Naive thymus-derived CD4-positive, alpha-beta T cell (primary cell): ENCODE data around the gene FNDC1. TPM values are rescaled to one million over a fixed set of nuclear protein-coding genes. Genes with fewer than 3 reads are reported as not detected.

ENCODE experiments used
- ATAC-seq: fragments of 150-1000 bp; cut with Tn5 transposase; 2 replicates; pipeline ENCODE4 v1.10.0; 2021; ENCODE audit warnings: mild to moderate bottlenecking, moderate library complexity
- CTCF ChIA-PET: fragments of 350-600 bp; sonication (Branson Sonifier 250); formaldehyde crosslinking; loops from one replicate; lab custom pipeline; 2021; ENCODE audit warnings: antibody characterized with exemption; lab: Charles Lee
- POLR2A ChIA-PET: fragments of 350-600 bp; sonication (Branson Sonifier 250); formaldehyde crosslinking; loops from one replicate; lab custom pipeline; 2021; ENCODE audit warnings: antibody characterized with exemption, inconsistent platforms; lab: Charles Lee
- DNase-seq, 9 donors: peaks; one replicate each; pipeline versions ENCODE4 v3.0.0 to v3.0.0-alpha.2; 2020 to 2022; ENCODE audit warnings: mixed read lengths in 1 of 9
- H3K27ac ChIP-seq: one replicate; pipeline ENCODE4 v1.7.0; 2013; ENCODE audit warnings: mild to moderate bottlenecking, low read depth, low read length, moderate library complexity
- H3K27me3 ChIP-seq, 2 donors: one replicate each; pipeline ENCODE4 v1.7.0; 2013; ENCODE audit warnings: low read length in 2 of 2, mild to moderate bottlenecking in 2 of 2, moderate library complexity in 2 of 2; ENCODE audit not compliant: control insufficient read depth in 2 of 2, insufficient read depth in 2 of 2
- H3K36me3 ChIP-seq, 3 experiments: 1 replicate in 2 of 3; 2 replicates in 1 of 3; pipeline ENCODE4 v1.7.0; 2013; ENCODE audit warnings: low read length in 3 of 3, mild to moderate bottlenecking in 3 of 3, moderate library complexity in 1 of 3; ENCODE audit not compliant: insufficient read depth in 3 of 3, control insufficient read depth in 2 of 3
- H3K4me1 ChIP-seq, 2 donors: one replicate each; pipeline ENCODE4 v1.7.0; 2013; ENCODE audit warnings: low read length in 2 of 2, mild to moderate bottlenecking in 2 of 2, moderate library complexity in 1 of 2; ENCODE audit not compliant: control insufficient read depth in 2 of 2, insufficient read depth in 2 of 2
- H3K4me3 ChIP-seq: 2 replicates; pipeline ENCODE4 v1.7.0; 2013; ENCODE audit warnings: mild to moderate bottlenecking, low read length
- H3K9me3 ChIP-seq, 3 experiments: 1 replicate in 2 of 3; 2 replicates in 1 of 3; pipeline ENCODE4 v1.7.0; 2013; ENCODE audit warnings: low read length in 3 of 3; ENCODE audit not compliant: control insufficient read depth in 2 of 3
- H3K27ac Mint-ChIP-seq, 9 donors: one replicate each; pipeline ENCODE4 v1.8.0; 2020 to 2022; ENCODE audit warnings: mixed read lengths in 9 of 9, mild to moderate bottlenecking in 8 of 9, moderate library complexity in 5 of 9, inconsistent platforms in 2 of 9
- H3K27me3 Mint-ChIP-seq, 5 donors: one replicate each; pipeline ENCODE4 v1.8.0; 2021 to 2022; ENCODE audit warnings: mixed read lengths in 5 of 5, mild to moderate bottlenecking in 1 of 5
- H3K36me3 Mint-ChIP-seq, 5 donors: one replicate each; pipeline ENCODE4 v1.8.0; 2020 to 2022; ENCODE audit warnings: mixed read lengths in 5 of 5, mild to moderate bottlenecking in 3 of 5, inconsistent platforms in 1 of 5
- H3K4me1 Mint-ChIP-seq, 7 donors: one replicate each; pipeline ENCODE4 v1.8.0; 2020 to 2022; ENCODE audit warnings: mixed read lengths in 7 of 7, mild to moderate bottlenecking in 3 of 7, inconsistent platforms in 1 of 7
- H3K4me3 Mint-ChIP-seq, 10 donors: one replicate each; pipeline ENCODE4 v1.8.0; 2020 to 2022; ENCODE audit warnings: mild to moderate bottlenecking in 10 of 10, mixed read lengths in 10 of 10, moderate library complexity in 6 of 10, inconsistent platforms in 2 of 10
- H3K9me3 Mint-ChIP-seq, 11 donors: one replicate each; pipeline ENCODE4 v1.8.0; 2020 to 2022; ENCODE audit warnings: mixed read lengths in 11 of 11, mild to moderate bottlenecking in 4 of 11, inconsistent platforms in 1 of 11, moderate library complexity in 1 of 11
- intact Hi-C, 2 donors: fragments of 100-400 bp; cut with micrococcal nuclease; formaldehyde crosslinking; loops; one replicate each; pipeline ENCODE4 v1.15.1; 2023
- polyA plus RNA-seq, 2 donors: library from polyadenylated mRNA; unstranded; fragments of 300-500 nt; fragmentation: Illumina TruSeq; gene quantifications; one replicate each; pipeline ENCODE4 v1.2.3, GENCODE V29; 2021
- total RNA-seq, 6 experiments: library from RNA in 5 of 6; stranded (reverse) in 5 of 6; gene quantifications; 1 replicate in 5 of 6; 2 replicates in 1 of 6; pipeline ENCODE4 v1.2.3 and lab custom pipeline; 2021 to 2026

The FNDC1 gene
- total and polyA plus RNA-seq, 7 experiments from 2014 or later: not detected

GRCh38 chr6:159301810-159302593 is 132.8 kb downstream of the FNDC1 start:
- POLR2A ChIA-PET: no interaction called here
- H3K27ac Mint-ChIP-seq: no peak overlapping the region
- no peak overlapping the region for H3K4me3 Mint-ChIP-seq
- H3K36me3 Mint-ChIP-seq: no peaks in the 10 kb centered on the region
- Histone ChIP-seq H3K9me3 (no peaks in the 10 kb centered on the region), H3K27ac (no peak overlapping the region), H3K4me3 (no peak overlapping the region), H3K36me3 (no peaks in the 10 kb centered on the region), H3K27me3 (no peaks in the 10 kb centered on the region), H3K4me1 (no peaks in the 10 kb centered on the region)
- DNase-seq: no peak
- H3K9me3 Mint-ChIP-seq: peaks cover 0 to 3% (median 0%) of the 10 kb centered on the region in 11 donors
- ATAC-seq: no peak
- CTCF ChIA-PET: no interaction called here
- H3K4me1 Mint-ChIP-seq: no peaks in the 10 kb centered on the region
- peaks cover 10 to 53% (median 34%) of the 10 kb centered on the region in 5 donors for H3K27me3 Mint-ChIP-seq
- intact Hi-C loops: no loop called here

- ATAC-seq (no peak), DNase-seq (no peak)
- H3K27me3 Mint-ChIP-seq: peaks cover 10 to 47% (median 34%) of the 10 kb centered on the region in 5 donors
- Histone ChIP-seq H3K9me3 (no peaks in the 10 kb centered on the region), H3K4me1 (no peaks in the 10 kb centered on the region), H3K36me3 (no peaks in the 10 kb centered on the region), H3K4me3 (no peak overlapping the region), H3K27me3 (no peaks in the 10 kb centered on the region), H3K27ac (no peak overlapping the region)
- intact Hi-C loops: no loop called here
- H3K4me1 Mint-ChIP-seq: no peaks in the 10 kb centered on the region
- ChIA-PET CTCF (no interaction called here), POLR2A (no interaction called here)
- no peak overlapping the region for H3K4me3 Mint-ChIP-seq
- peaks cover 0 to 3% (median 0%) of the 10 kb centered on the region in 11 donors for H3K9me3 Mint-ChIP-seq
- no peaks in the 10 kb centered on the region for H3K36me3 Mint-ChIP-seq
- H3K27ac Mint-ChIP-seq: no peak overlapping the region
These were observed 133.4 kb downstream of the FNDC1 start for GRCh38 chr6:159302594-159302992.

GRCh38 chr6:159303159-159303558 is 134.0 kb downstream of the FNDC1 start:
- H3K36me3 ChIP-seq: no peaks in the 10 kb centered on the region
- Mint-ChIP-seq H3K27ac (no peak overlapping the region), H3K9me3 (peaks cover 0 to 3% (median 0%) of the 10 kb centered on the region in 11 donors), H3K4me3 (no peak overlapping the region), H3K36me3 (no peaks in the 10 kb centered on the region), H3K4me1 (no peaks in the 10 kb centered on the region), H3K27me3 (peaks cover 8 to 42% (median 34%) of the 10 kb centered on the region in 5 donors)
- no peak overlapping the region for H3K27ac ChIP-seq
- no peaks in the 10 kb centered on the region for H3K27me3 ChIP-seq
- DNase-seq (no peak), ATAC-seq (no peak)
- H3K4me3 ChIP-seq: no peak overlapping the region
- ChIA-PET POLR2A (no interaction called here), CTCF (no interaction called here)
- intact Hi-C loops: no loop called here
- H3K9me3 ChIP-seq: no peaks in the 10 kb centered on the region
- H3K4me1 ChIP-seq: no peaks in the 10 kb centered on the region

- peaks cover 9 to 38% (median 30%) of the 10 kb centered on the region in 5 donors for H3K27me3 Mint-ChIP-seq
- DNase-seq (no peak), ATAC-seq (no peak)
- CTCF ChIA-PET: no interaction called here
- Histone ChIP-seq H3K27me3 (no peaks in the 10 kb centered on the region), H3K4me3 (no peak overlapping the region), H3K27ac (no peak overlapping the region), H3K9me3 (no peaks in the 10 kb centered on the region), H3K4me1 (no peaks in the 10 kb centered on the region), H3K36me3 (no peaks in the 10 kb centered on the region)
- intact Hi-C loops: no loop called here
- H3K4me1 Mint-ChIP-seq: no peaks in the 10 kb centered on the region
- H3K27ac Mint-ChIP-seq: no peak overlapping the region
- no peak overlapping the region for H3K4me3 Mint-ChIP-seq
- no peaks in the 10 kb centered on the region for H3K36me3 Mint-ChIP-seq
- POLR2A ChIA-PET: no interaction called here
- peaks cover 0 to 3% (median 0%) of the 10 kb centered on the region in 11 donors for H3K9me3 Mint-ChIP-seq
These were observed 134.6 kb downstream of the FNDC1 start for GRCh38 chr6:159303784-159304183.

GRCh38 chr6:159304641-159305040 is 135.4 kb downstream of the FNDC1 start:
- DNase-seq (no peak), ATAC-seq (no peak)
- Histone ChIP-seq H3K9me3 (no peaks in the 10 kb centered on the region), H3K27me3 (no peaks in the 10 kb centered on the region), H3K36me3 (no peaks in the 10 kb centered on the region), H3K27ac (no peak overlapping the region), H3K4me3 (no peak overlapping the region), H3K4me1 (no peaks in the 10 kb centered on the region)
- POLR2A ChIA-PET: no interaction called here
- Mint-ChIP-seq H3K36me3 (no peaks in the 10 kb centered on the region), H3K27me3 (peaks cover 9 to 34% (median 23%) of the 10 kb centered on the region in 5 donors), H3K4me1 (no peaks in the 10 kb centered on the region), H3K4me3 (no peak overlapping the region), H3K9me3 (peaks cover 0 to 3% (median 0%) of the 10 kb centered on the region in 11 donors), H3K27ac (no peak overlapping the region)
- intact Hi-C loops: no loop called here
- CTCF ChIA-PET: no interaction called here

- Mint-ChIP-seq H3K36me3 (no peaks in the 10 kb centered on the region), H3K9me3 (peaks cover 0 to 3% (median 0%) of the 10 kb centered on the region in 11 donors), H3K27me3 (peaks cover 9 to 34% (median 24%) of the 10 kb centered on the region in 5 donors), H3K4me3 (no peak overlapping the region), H3K4me1 (no peaks in the 10 kb centered on the region), H3K27ac (no peak overlapping the region)
- ATAC-seq (no peak), DNase-seq (no peak)
- Histone ChIP-seq H3K4me1 (no peaks in the 10 kb centered on the region), H3K4me3 (no peak overlapping the region), H3K9me3 (no peaks in the 10 kb centered on the region), H3K27ac (no peak overlapping the region), H3K27me3 (no peaks in the 10 kb centered on the region), H3K36me3 (no peaks in the 10 kb centered on the region)
- POLR2A ChIA-PET: no interaction called here
- intact Hi-C loops: no loop called here
- CTCF ChIA-PET: no interaction called here
These were observed 136.0 kb downstream of the FNDC1 start for GRCh38 chr6:159305159-159305558.
